Measurements from ENCODE around the gene AADACL4. TPM values are rescaled to one million over a fixed set of nuclear protein-coding genes. Genes with fewer than 3 reads are reported as not detected.

The AADACL4 gene
- total and polyA plus RNA-seq, 2 of the 8 experiments (the other 6 are each of a cell fraction or from before 2014, with no cell fraction given) = 0.08 TPM; not detected in 1

DNA sequence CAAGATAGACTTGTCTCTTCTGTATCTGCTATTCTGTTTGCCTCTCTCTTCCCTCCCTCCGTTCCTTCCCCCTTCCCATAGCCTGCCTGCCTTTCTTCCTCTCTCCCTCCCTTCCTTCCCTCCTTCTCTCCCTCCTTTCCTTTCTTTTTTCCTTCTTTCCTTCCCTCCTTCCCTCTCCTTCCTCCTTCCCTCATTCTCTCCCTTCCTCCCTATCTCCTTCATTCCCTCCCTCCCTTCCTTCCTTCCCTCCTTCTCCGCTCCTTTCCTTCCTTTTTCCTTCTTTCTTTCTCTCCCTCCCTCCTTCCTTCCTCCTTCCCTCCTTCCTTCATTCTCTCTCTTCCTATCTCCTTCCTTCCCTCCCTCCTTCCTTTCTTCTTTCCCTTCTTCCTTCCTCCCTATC is 944 bp downstream of the AADACL4 start:
- Histone ChIP-seq H2BK15ac (ENCODE audit: low read length) (peak overlapping the region; percentile 31; the same call in 1 of the 2 replicates), H4K20me1 (replicated peaks in 1 of 2; ENCODE audit: control insufficient read depth in 1 of 2, insufficient read depth in 2 of 2, low read length in 2 of 2) (no peaks in the 10 kb centered on the region), H4K8ac (ENCODE audit: extremely low read depth, insufficient read depth, low read length) (no peak overlapping the region), H3K18ac (ENCODE audit: extremely low read depth, low read length) (no peak overlapping the region; the same call in 1 of the 2 replicates), H4K5ac (ENCODE audit: insufficient read length, low read depth, low read length) (no peak overlapping the region), H2BK5ac (ENCODE audit: low read depth, low read length) (no peak overlapping the region), H3K4me3 (ENCODE audit: extremely low read depth in 1 of 4, insufficient read depth in 2 of 4, low read depth in 3 of 4, low read length in 4 of 4) (no peak overlapping the region), H3K56ac (replicated peaks; ENCODE audit: insufficient read length, low read depth, low read length) (no peak overlapping the region), H3K27ac (ENCODE audit: low read depth, low read length) (no peak overlapping the region), H3K4me2 (ENCODE audit: insufficient read depth in 1 of 2, low read depth in 2 of 2, low read length in 2 of 2) (no peak overlapping the region), H3K27me3 (replicated peaks in 1 of 4; ENCODE audit: control insufficient read depth in 3 of 4, extremely low read depth in 1 of 4, insufficient read depth in 3 of 4, low read length in 3 of 4) (no peaks in the 10 kb centered on the region; a peak in 1 of 7 replicates), H3K36me3 (ENCODE audit: control insufficient read depth in 2 of 4, insufficient read depth in 4 of 4, low read length in 3 of 4) (no peaks in the 10 kb centered on the region), H3K4ac (replicated peaks; ENCODE audit: insufficient read length, low read depth, low read length) (no peak overlapping the region), H3K14ac (ENCODE audit: insufficient read length) (no peak overlapping the region), H3K23ac (ENCODE audit: insufficient read length) (no peak overlapping the region), H3K9me3 (ENCODE audit: insufficient read depth in 2 of 2, low read depth in 1 of 2, low read length in 1 of 2) (peaks cover 0 to 5% of the 10 kb centered on the region in 2 experiments; a peak in 1 of 4 replicates), H3K23me2 (ENCODE audit: low read depth, low read length) (no peaks in the 10 kb centered on the region), H2BK20ac (ENCODE audit: low read length) (peak overlapping the region; percentile 75; the same call in 1 of the 2 replicates), H3K79me2 (ENCODE audit: control insufficient read depth in 1 of 2, insufficient read depth in 2 of 2, low read length in 2 of 2) (no peaks in the 10 kb centered on the region), H2AK5ac (ENCODE audit: low read depth, low read length) (peak overlapping the region; percentile 75; the same call in 1 of the 2 replicates), H2BK120ac (replicated peaks; ENCODE audit: low read depth, low read length) (no peak overlapping the region), H3K9ac (replicated peaks in 1 of 4; ENCODE audit: extremely low read depth in 1 of 4, low read depth in 3 of 4, low read length in 3 of 4) (no peak overlapping the region; a peak in 1 of 7 replicates), H2BK12ac (ENCODE audit: low read depth, low read length) (peak overlapping the region; percentile 77; the same call in 1 of the 2 replicates), H3K79me1 (ENCODE audit: low read depth, low read length) (no peaks in the 10 kb centered on the region), H2AFZ (ENCODE audit: low read length) (0 out of 2 replicates have a peak overlapping the region, but pooled peaks have one; percentile 19), H3K4me1 (replicated peaks in 1 of 4; ENCODE audit: control insufficient read depth in 3 of 4, insufficient read depth in 4 of 4, low read length in 3 of 4) (peaks cover 0 to 5% (median 2%) of the 10 kb centered on the region in 4 experiments; a peak in 4 of 7 replicates), H4K91ac (replicated peaks; ENCODE audit: insufficient read length, low read length) (no peak overlapping the region)
- no peak for TF ChIP-seq BRCA1 (IDR thresholded peaks at IDR 0.05; ENCODE audit: low read depth, low read length)
- no peak for TF ChIP-seq KDM4A (IDR thresholded peaks at IDR 0.05; ENCODE audit: low read depth, low read length, severe bottlenecking)
- TF ChIP-seq JUND (IDR thresholded peaks at IDR 0.05; ENCODE audit: low read length) = no peak
- TF ChIP-seq, protein P1, sequence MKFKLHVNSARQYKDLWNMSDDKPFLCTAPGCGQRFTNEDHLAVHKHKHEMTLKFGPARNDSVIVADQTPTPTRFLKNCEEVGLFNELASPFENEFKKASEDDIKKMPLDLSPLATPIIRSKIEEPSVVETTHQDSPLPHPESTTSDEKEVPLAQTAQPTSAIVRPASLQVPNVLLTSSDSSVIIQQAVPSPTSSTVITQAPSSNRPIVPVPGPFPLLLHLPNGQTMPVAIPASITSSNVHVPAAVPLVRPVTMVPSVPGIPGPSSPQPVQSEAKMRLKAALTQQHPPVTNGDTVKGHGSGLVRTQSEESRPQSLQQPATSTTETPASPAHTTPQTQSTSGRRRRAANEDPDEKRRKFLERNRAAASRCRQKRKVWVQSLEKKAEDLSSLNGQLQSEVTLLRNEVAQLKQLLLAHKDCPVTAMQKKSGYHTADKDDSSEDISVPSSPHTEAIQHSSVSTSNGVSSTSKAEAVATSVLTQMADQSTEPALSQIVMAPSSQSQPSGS (IDR thresholded peaks at IDR 0.05; ENCODE audit: low read length) = no peak
- ChIA-PET CTCF (ENCODE audit: partially characterized antibody) (interaction anchor here (1.9 kb wide), 1 partner anchor 13 kb away, joined by 14 read pairs; no protein-coding TSS in a partner anchor), POLR2A (ENCODE audit: partially characterized antibody) (no interaction called here)
- DNase-seq (ENCODE audit: low read depth in 1 of 2, low spot score in 2 of 2) = no peak
- 62 to 94% methylated on average over 1 to 2 of the region's 2 CpGs for WGBS, 2 experiments (ENCODE audit: extremely low coverage in 1 of 2, insufficient coverage in 1 of 2, insufficient read length in 1 of 2, insufficient replicate concordance in 2 of 2, low coverage in 1 of 2, low lambda C conversion rate in 2 of 2, missing lambda C conversion rate in 1 of 2)
- FAIRE-seq = no peak

All from H1 (cell line).